MCF 10A (cell line): ENCODE results near the gene NT5C. TPM values are rescaled to one million over a fixed set of nuclear protein-coding genes. Genes with fewer than 3 reads are reported as not detected.

ENCODE experiments used
- BruUV-seq: library from RNA; stranded (reverse); fragments of 400-500 nt; replicated peaks from 2 replicates; lab custom pipeline; 2021; lab: Mats Ljungman, UMichigan
- CTCF ChIA-PET: fragments of 300-600 bp; sonication (Branson Sonifier 250); formaldehyde crosslinking; extraction: SDS; loops from one replicate; lab custom pipeline; 2021; ENCODE audit warnings: antibody characterized with exemption, inconsistent platforms; lab: Yijun Ruan, JAX
- POLR2A ChIA-PET: fragments of 300-600, 350-650 bp; sonication (Branson Sonifier 250); formaldehyde crosslinking; extraction: SDS; loops from one replicate; lab custom pipeline; 2020; ENCODE audit warnings: antibody characterized with exemption, inconsistent platforms; lab: Yijun Ruan, JAX
- DNase-seq: peaks from one replicate; pipeline ENCODE4 v3.0.0-alpha.2; 2018; ENCODE audit not compliant: unreplicated experiment
- H3K27ac Mint-ChIP-seq: one replicate; pipeline ENCODE4 v1.8.0; 2022; ENCODE audit warnings: mild to moderate bottlenecking, low read depth, mixed read lengths; ENCODE audit not compliant: unreplicated experiment
- H3K27me3 Mint-ChIP-seq: one replicate; pipeline ENCODE4 v1.8.0; 2022; ENCODE audit warnings: mixed read lengths; ENCODE audit not compliant: insufficient read depth, unreplicated experiment
- H3K36me3 Mint-ChIP-seq: one replicate; pipeline ENCODE4 v1.8.0; 2022; ENCODE audit warnings: mild to moderate bottlenecking, moderate library complexity, mixed read lengths; ENCODE audit not compliant: insufficient read depth, unreplicated experiment
- H3K4me1 Mint-ChIP-seq: one replicate; pipeline ENCODE4 v1.8.0; 2022; ENCODE audit warnings: mixed read lengths; ENCODE audit not compliant: insufficient read depth, unreplicated experiment
- H3K4me3 Mint-ChIP-seq: one replicate; pipeline ENCODE4 v1.8.0; 2022; ENCODE audit warnings: mild to moderate bottlenecking, moderate library complexity, mixed read lengths; ENCODE audit not compliant: unreplicated experiment
- H3K9me3 Mint-ChIP-seq: one replicate; pipeline ENCODE4 v1.8.0; 2022; ENCODE audit warnings: mixed read lengths; ENCODE audit not compliant: unreplicated experiment
- intact Hi-C: fragments of 100-400 bp; cut with micrococcal nuclease; formaldehyde crosslinking; loops from 2 replicates; pipeline ENCODE4 v1.14.1; 2022
- total RNA-seq: library from RNA; stranded (reverse); gene quantifications from 2 replicates; pipeline ENCODE4 v1.2.3, GENCODE V29; 2022
- TF ChIP-seq, protein P1 (sequence below): fragments of 200-600 bp; IDR thresholded peaks from one replicate; pipeline ENCODE4 v1.8.0; 2022; ENCODE audit warnings: antibody characterized with exemption, mild to moderate bottlenecking; ENCODE audit not compliant: unreplicated experiment

NT5C gene
- total RNA-seq, 1 experiment from 2014 or later = 113 TPM

DNA sequence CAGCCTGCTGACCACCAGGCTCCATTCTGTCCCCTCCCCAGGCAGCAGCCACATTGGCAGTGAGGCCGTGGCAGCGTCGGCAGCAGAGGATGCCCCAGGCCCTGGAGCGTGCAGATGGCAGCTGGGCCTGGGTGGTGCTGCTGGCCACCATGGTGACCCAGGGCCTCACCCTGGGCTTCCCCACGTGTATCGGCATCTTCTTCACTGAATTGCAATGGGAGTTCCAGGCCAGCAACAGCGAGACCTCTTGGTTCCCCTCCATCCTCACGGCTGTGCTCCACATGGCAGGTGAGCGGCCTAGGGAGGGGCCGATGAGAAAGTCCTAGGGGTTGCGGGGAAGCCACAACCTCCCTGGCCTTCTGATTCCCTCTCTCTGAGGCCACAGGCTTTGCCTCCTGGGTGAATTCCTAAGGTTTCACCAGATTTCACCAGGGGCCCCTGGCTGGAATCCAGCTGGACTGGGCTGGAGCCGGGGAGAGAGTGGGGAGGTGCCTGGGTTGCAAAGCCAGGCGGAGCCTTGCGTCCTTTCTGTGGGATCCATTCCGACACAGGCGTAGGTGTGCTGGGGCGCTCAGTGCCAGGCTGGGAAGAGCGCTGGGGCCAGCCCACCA, 37.9 kb downstream of the NT5C start:
- Mint-ChIP-seq H3K4me3 (peak overlapping the region; percentile 53), H3K27ac (peak overlapping the region; percentile 16), H3K27me3 (no peaks in the 10 kb centered on the region), H3K36me3 (peaks cover 20% of the 10 kb centered on the region), H3K4me1 (peaks cover 47% of the 10 kb centered on the region), H3K9me3 (no peaks in the 10 kb centered on the region)
- ChIA-PET CTCF (interaction anchor here (1.0 to 1.3 kb wide), 3 partner anchors 20 to 37 kb away, joined by 3 to 6 read pairs (median 4); no protein-coding TSS in a partner anchor), POLR2A (interaction anchor here (0.8 to 4.9 kb wide), 13 partner anchors 15 to 166 kb away, joined by 3 to 37 read pairs (median 4); partner anchors contain the start of genes ARMC7, CDR2L, NT5C and NUP85)
- intact Hi-C loops = no loop called here
- TSS peak; percentile 69 for BruUV-seq
- TF ChIP-seq, protein P1, sequence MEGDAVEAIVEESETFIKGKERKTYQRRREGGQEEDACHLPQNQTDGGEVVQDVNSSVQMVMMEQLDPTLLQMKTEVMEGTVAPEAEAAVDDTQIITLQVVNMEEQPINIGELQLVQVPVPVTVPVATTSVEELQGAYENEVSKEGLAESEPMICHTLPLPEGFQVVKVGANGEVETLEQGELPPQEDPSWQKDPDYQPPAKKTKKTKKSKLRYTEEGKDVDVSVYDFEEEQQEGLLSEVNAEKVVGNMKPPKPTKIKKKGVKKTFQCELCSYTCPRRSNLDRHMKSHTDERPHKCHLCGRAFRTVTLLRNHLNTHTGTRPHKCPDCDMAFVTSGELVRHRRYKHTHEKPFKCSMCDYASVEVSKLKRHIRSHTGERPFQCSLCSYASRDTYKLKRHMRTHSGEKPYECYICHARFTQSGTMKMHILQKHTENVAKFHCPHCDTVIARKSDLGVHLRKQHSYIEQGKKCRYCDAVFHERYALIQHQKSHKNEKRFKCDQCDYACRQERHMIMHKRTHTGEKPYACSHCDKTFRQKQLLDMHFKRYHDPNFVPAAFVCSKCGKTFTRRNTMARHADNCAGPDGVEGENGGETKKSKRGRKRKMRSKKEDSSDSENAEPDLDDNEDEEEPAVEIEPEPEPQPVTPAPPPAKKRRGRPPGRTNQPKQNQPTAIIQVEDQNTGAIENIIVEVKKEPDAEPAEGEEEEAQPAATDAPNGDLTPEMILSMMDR = no peak
- DNase-seq = peak; percentile 93

DNA sequence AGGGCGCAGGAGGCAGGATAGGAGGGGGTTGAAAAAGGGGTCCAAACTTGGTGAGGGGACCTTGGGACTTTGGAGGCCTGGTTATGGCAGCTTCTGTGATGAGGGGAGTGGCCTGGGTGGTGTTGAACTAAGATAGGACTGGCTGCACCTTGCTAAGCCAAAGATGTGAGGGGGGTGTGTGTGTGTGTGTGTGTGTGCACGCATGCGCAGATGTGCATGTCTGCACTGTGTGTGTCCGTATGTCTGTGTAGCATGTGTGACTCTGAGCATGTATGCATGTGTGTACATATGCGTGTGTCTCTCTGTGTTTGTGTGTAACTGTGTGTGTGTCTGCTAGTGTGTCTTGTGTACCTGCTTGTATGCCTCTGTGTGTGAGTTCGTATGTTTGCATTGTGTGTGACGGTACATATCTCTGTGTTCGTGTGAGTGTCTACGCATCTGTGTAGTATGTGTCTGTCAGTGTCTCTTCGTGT, 39.7 kb downstream of the NT5C start:
- intact Hi-C loops = no loop called here
- no TSS peak for BruUV-seq
- H3K27ac Mint-ChIP-seq = peak overlapping the region; percentile 95
- H3K27me3 Mint-ChIP-seq = no peaks in the 10 kb centered on the region
- peaks cover 10% of the 10 kb centered on the region for H3K36me3 Mint-ChIP-seq
- H3K4me1 Mint-ChIP-seq = peaks cover 50% of the 10 kb centered on the region
- TF ChIP-seq, protein P1 = no peak
- POLR2A ChIA-PET = interaction anchor here (1.1 to 1.4 kb wide), 3 partner anchors 10 to 43 kb away, joined by 3 to 5 read pairs (median 4); no protein-coding TSS in a partner anchor
- CTCF ChIA-PET = interaction anchor here (0.7 to 1.4 kb wide), 2 partner anchors 80 to 131 kb away, joined by 3 read pairs; no protein-coding TSS in a partner anchor
- no peak for DNase-seq
- no peaks in the 10 kb centered on the region for H3K9me3 Mint-ChIP-seq
- H3K4me3 Mint-ChIP-seq = peak overlapping the region; percentile 43

- H3K36me3 Mint-ChIP-seq = peaks cover 10% of the 10 kb centered on the region
- peak; percentile 45 for DNase-seq
- no peaks in the 10 kb centered on the region for H3K9me3 Mint-ChIP-seq
- H3K27me3 Mint-ChIP-seq = no peaks in the 10 kb centered on the region
- BruUV-seq = no TSS peak
- peaks cover 54% of the 10 kb centered on the region for H3K4me1 Mint-ChIP-seq
- POLR2A ChIA-PET = interaction anchor here (0.6 to 4.1 kb wide), 6 partner anchors 10 to 43 kb away, joined by 4 to 17 read pairs (median 4); partner anchors contain the start of gene ARMC7
- TF ChIP-seq, protein P1 = no peak
- H3K27ac Mint-ChIP-seq = peak overlapping the region; percentile 95
- peak overlapping the region; percentile 43 for H3K4me3 Mint-ChIP-seq
- intact Hi-C loops = no loop called here
- CTCF ChIA-PET = interaction anchor here (0.6 to 1.4 kb wide), 4 partner anchors 29 to 130 kb away, joined by 3 read pairs; no protein-coding TSS in a partner anchor
Measured at GRCh38 chr17:75090871-75091854, 40.4 kb downstream of the NT5C start.
